Endothelial cell of umbilical vein (primary cell): ENCODE results near the gene TACSTD2. TPM values are rescaled to one million over a fixed set of nuclear protein-coding genes. Genes with fewer than 3 reads are reported as not detected.

Source experiments
- BruUV-seq: library from RNA; stranded (reverse); fragments of 400-500 nt; replicated peaks from 2 replicates; lab custom pipeline; 2021; lab: Mats Ljungman, UMichigan
- CTCF ChIA-PET: fragments of 300-600, 350-600 bp; sonication (Branson Sonifier 250); formaldehyde crosslinking; loops from one replicate; lab custom pipeline; 2021; ENCODE audit warnings: antibody characterized with exemption, inconsistent platforms; lab: Charles Lee
- POLR2A ChIA-PET: fragments of 300-600, 350-600 bp; sonication (Branson Sonifier 250); formaldehyde crosslinking; loops from one replicate; lab custom pipeline; 2021; ENCODE audit warnings: antibody characterized with exemption, inconsistent platforms; lab: Charles Lee
- DNase-seq: peaks from one replicate; pipeline ENCODE4 v3.0.0-alpha.2; 2011; ENCODE audit warnings: low read depth, low spot score
- FAIRE-seq: peaks from 2 replicates; lab custom pipeline; 2011; peaks lifted over from hg19 to GRCh38; lab: Jason Lieb, UNC
- H2AFZ ChIP-seq: 2 replicates; pipeline ENCODE4 v1.6.0; 2012; ENCODE audit warnings: low read depth, low read length, control low read depth, inconsistent platforms
- H3K27ac ChIP-seq: 2 replicates; pipeline ENCODE4 v1.5.1; 2011; ENCODE audit warnings: low read depth, mild to moderate bottlenecking, control low read depth, low read length, moderate library complexity; ENCODE audit not compliant: insufficient read depth
- H3K27me3 ChIP-seq, 2 experiments: 2 replicates each; pipeline versions ENCODE4 v1.6.0 to v1.6.1; 2011; ENCODE audit warnings: low read length in 2 of 2, mixed read lengths in 1 of 2; ENCODE audit not compliant: control insufficient read depth in 2 of 2, insufficient read depth in 2 of 2
- H3K36me3 ChIP-seq, 2 experiments: 2 replicates in 1 of 2; 3 replicates in 1 of 2; pipeline ENCODE4 v1.5.1; 2011; ENCODE audit warnings: low read length in 2 of 2, mild to moderate bottlenecking in 1 of 2, moderate library complexity in 1 of 2; ENCODE audit not compliant: control insufficient read depth in 2 of 2, insufficient read depth in 2 of 2; ENCODE audit errors: extremely low read depth in 1 of 2
- H3K4me1 ChIP-seq: 3 replicates; pipeline ENCODE4 v1.5.1; 2011; ENCODE audit warnings: mild to moderate bottlenecking, low read length; ENCODE audit not compliant: control insufficient read depth, insufficient read depth; ENCODE audit errors: extremely low read depth
- H3K4me2 ChIP-seq: 2 replicates; pipeline ENCODE4 v1.6.1; 2011; ENCODE audit warnings: low read length, control low read depth, mixed read lengths; ENCODE audit not compliant: insufficient read depth
- H3K4me3 ChIP-seq, 3 experiments: fragments of 200-600 bp in 1 of 3; sonication (generic), shearing (Covaris generic) in 1 of 3; replicated peaks in 1 of 3; 2 replicates each; pipeline ENCODE4 v1.5.1; 2011 to 2016; ENCODE audit warnings: control low read depth in 3 of 3, low read length in 3 of 3, mild to moderate bottlenecking in 2 of 3, inconsistent platforms in 1 of 3, low read depth in 1 of 3, moderate library complexity in 1 of 3; ENCODE audit not compliant: insufficient read depth in 1 of 3
- H3K79me2 ChIP-seq: 2 replicates; pipeline ENCODE4 v1.6.0; 2012; ENCODE audit warnings: low read length, inconsistent platforms; ENCODE audit not compliant: control insufficient read depth, insufficient read depth
- H3K9ac ChIP-seq: replicated peaks from 2 replicates; pipeline ENCODE3; 2011; ENCODE audit warnings: low read length, control low read depth; ENCODE audit not compliant: insufficient read depth; ENCODE audit errors: extremely low read depth
- H3K9me1 ChIP-seq: replicated peaks from 3 replicates; pipeline ENCODE4 v1.6.0; 2011; ENCODE audit warnings: mild to moderate bottlenecking, low read length; ENCODE audit not compliant: control insufficient read depth, insufficient read depth; ENCODE audit errors: extremely low read depth
- H3K9me3 ChIP-seq: replicated peaks from 2 replicates; pipeline ENCODE4 v1.5.1; 2012; ENCODE audit warnings: low read length, inconsistent platforms; ENCODE audit not compliant: control insufficient read depth, insufficient read depth
- H4K20me1 ChIP-seq: replicated peaks from 2 replicates; pipeline ENCODE3; 2011; ENCODE audit warnings: mild to moderate bottlenecking, low read length; ENCODE audit not compliant: control insufficient read depth, insufficient read depth; ENCODE audit errors: extremely low read depth
- EZH2 ChIP-seq: IDR thresholded peaks from 2 replicates; pipeline ENCODE4 v1.6.1; 2012; ENCODE audit warnings: borderline replicate concordance, low read depth, mild to moderate bottlenecking, moderate library complexity, low read length, inconsistent platforms; ENCODE audit not compliant: severe bottlenecking
- FOS ChIP-seq: IDR thresholded peaks from 2 replicates; pipeline ENCODE4 v1.6.1; 2011; ENCODE audit warnings: mild to moderate bottlenecking, low read length, moderate library complexity, borderline replicate concordance; ENCODE audit not compliant: insufficient read depth
- GATA2 ChIP-seq: IDR thresholded peaks from 2 replicates; pipeline ENCODE4 v1.7.0; 2011; ENCODE audit warnings: low read depth, mild to moderate bottlenecking, moderate library complexity, mixed read lengths, low read length; ENCODE audit not compliant: insufficient read length, insufficient read depth
- JUN ChIP-seq: IDR thresholded peaks from 2 replicates; pipeline ENCODE4 v1.6.1; 2011; ENCODE audit warnings: borderline replicate concordance, low read depth; ENCODE audit not compliant: insufficient read length, insufficient read depth
- MYC ChIP-seq: IDR thresholded peaks from one replicate; pipeline ENCODE4 v1.6.1; 2011; ENCODE audit warnings: mild to moderate bottlenecking, low read depth, low read length
- POLR2A ChIP-seq: IDR thresholded peaks from 2 replicates; pipeline ENCODE4 v1.6.1; 2012; ENCODE audit warnings: low read depth, mild to moderate bottlenecking, control low read depth, low read length
- POLR2AphosphoS5 ChIP-seq: IDR thresholded peaks from 2 replicates; pipeline ENCODE4 v1.6.1; 2012; ENCODE audit warnings: low read depth, mild to moderate bottlenecking, control low read depth, low read length, moderate library complexity; ENCODE audit not compliant: insufficient read depth
- dilution Hi-C: fragments of 300-500 bp; cut with MboI; formaldehyde crosslinking; loops from one replicate; pipeline ENCODE4 v1.15.0; 2019; ENCODE audit warnings: low sequenced_read_pairs; ENCODE audit not compliant: extremely low pct_ligation_motif_present
- intact Hi-C: fragments of 100-400 bp; cut with micrococcal nuclease; formaldehyde crosslinking; loops from one replicate; pipeline ENCODE4 v1.10.0; 2022
- polyA plus RNA-seq, 4 experiments: library from polyadenylated mRNA; depleted of rRNA in 3 of 4; stranded (reverse) in 3 of 4; unstranded in 1 of 4; fragments of >200 nt; gene quantifications; 2 replicates each; pipeline versions ENCODE4 v1.2.1 to v1.2.3, GENCODE V29; 2011 to 2012; ENCODE audit warnings: missing spikeins in 1 of 4
- total RNA-seq: library from RNA; stranded (reverse); gene quantifications from 2 replicates; pipeline ENCODE4 v1.2.3, GENCODE V29; 2021
- TF ChIP-seq, protein P1 (sequence below): IDR thresholded peaks from 2 replicates; pipeline ENCODE4 v1.6.1; 2011; ENCODE audit not compliant: insufficient read depth, insufficient read length
- TF ChIP-seq, protein P2 (sequence below), 2 donors: IDR thresholded peaks; 1 replicate in 1 of 2; 2 replicates in 1 of 2; pipeline ENCODE4 v1.5.1; 2011; ENCODE audit warnings: low read length in 2 of 2, mild to moderate bottlenecking in 2 of 2, moderate library complexity in 2 of 2, control low read depth in 1 of 2, inconsistent platforms in 1 of 2, low read depth in 1 of 2; ENCODE audit not compliant: insufficient read depth in 1 of 2; ENCODE audit errors: extremely low read depth in 1 of 2

The TACSTD2 gene
- total and polyA plus RNA-seq, 2 donors (not counting 3 experiments of a cell fraction or from before 2014, with no cell fraction given), result 30.7 to 43.3 TPM

DNA sequence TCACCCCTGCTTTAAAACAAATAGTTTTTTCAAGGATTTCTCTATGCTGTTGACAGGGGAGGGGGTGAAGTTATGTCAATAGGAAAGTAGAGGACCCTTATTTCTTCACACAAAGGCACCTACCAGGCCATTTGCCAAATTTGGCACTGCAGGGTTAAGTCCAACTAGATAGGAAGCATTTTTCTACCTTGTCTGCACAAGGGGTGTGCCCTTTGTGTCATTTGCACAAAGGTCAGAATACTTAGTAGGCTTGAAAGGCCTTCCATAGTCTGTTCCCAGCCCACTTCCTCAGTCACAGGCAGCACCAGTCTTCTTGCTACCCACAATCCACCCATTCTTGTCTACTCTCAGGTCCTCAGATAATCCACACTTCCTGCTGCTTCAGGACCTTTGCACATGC lies 7.0 kb downstream of the TACSTD2 start:
- H3K4me1 ChIP-seq, result peaks cover 12% of the 10 kb centered on the region
- no peaks in the 10 kb centered on the region for H3K9me1 ChIP-seq
- no peaks in the 10 kb centered on the region for H4K20me1 ChIP-seq
- no peaks in the 10 kb centered on the region for H3K27me3 ChIP-seq
- dilution Hi-C loops, result no loop called here
- ChIA-PET POLR2A (no interaction called here), CTCF (interaction anchor here (2.7 kb wide), 1 partner anchor 83 kb away, joined by 18 read pairs; no protein-coding TSS in a partner anchor)
- FAIRE-seq (no peak), DNase-seq (no peak)
- H3K4me2 ChIP-seq, result no peak overlapping the region
- no peak overlapping the region for H2AFZ ChIP-seq
- no peaks in the 10 kb centered on the region for H3K36me3 ChIP-seq
- intact Hi-C loops, result no loop called here
- no peak for TF ChIP-seq GATA2
- TF ChIP-seq, protein P1, sequence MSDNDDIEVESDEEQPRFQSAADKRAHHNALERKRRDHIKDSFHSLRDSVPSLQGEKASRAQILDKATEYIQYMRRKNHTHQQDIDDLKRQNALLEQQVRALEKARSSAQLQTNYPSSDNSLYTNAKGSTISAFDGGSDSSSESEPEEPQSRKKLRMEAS, result no peak
- no peak for TF ChIP-seq POLR2AphosphoS5
- no peak for TF ChIP-seq JUN
- no peak for TF ChIP-seq FOS
- TF ChIP-seq POLR2A, result no peak
- TF ChIP-seq MYC, result no peak
- no peak for TF ChIP-seq EZH2
- TF ChIP-seq, protein P2, sequence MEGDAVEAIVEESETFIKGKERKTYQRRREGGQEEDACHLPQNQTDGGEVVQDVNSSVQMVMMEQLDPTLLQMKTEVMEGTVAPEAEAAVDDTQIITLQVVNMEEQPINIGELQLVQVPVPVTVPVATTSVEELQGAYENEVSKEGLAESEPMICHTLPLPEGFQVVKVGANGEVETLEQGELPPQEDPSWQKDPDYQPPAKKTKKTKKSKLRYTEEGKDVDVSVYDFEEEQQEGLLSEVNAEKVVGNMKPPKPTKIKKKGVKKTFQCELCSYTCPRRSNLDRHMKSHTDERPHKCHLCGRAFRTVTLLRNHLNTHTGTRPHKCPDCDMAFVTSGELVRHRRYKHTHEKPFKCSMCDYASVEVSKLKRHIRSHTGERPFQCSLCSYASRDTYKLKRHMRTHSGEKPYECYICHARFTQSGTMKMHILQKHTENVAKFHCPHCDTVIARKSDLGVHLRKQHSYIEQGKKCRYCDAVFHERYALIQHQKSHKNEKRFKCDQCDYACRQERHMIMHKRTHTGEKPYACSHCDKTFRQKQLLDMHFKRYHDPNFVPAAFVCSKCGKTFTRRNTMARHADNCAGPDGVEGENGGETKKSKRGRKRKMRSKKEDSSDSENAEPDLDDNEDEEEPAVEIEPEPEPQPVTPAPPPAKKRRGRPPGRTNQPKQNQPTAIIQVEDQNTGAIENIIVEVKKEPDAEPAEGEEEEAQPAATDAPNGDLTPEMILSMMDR (IDR thresholded peaks at IDR 0.05; ENCODE audit: extremely low read depth in 1 of 2, insufficient read depth in 1 of 2, low read depth in 1 of 2, low read length in 2 of 2), result no peak
- no TSS peak for BruUV-seq
- no peak overlapping the region for H3K9ac ChIP-seq
- no peak overlapping the region for H3K4me3 ChIP-seq
- no peaks in the 10 kb centered on the region for H3K9me3 ChIP-seq
- H3K27ac ChIP-seq, result no peak overlapping the region
- no peaks in the 10 kb centered on the region for H3K79me2 ChIP-seq
